ENCODE results near the gene ARMC10. TPM values are rescaled to one million over a fixed set of nuclear protein-coding genes. Genes with fewer than 3 reads are reported as not detected.
"Not testable (repeated sequence)": the region's sequence is repeated elsewhere in the genome, so short reads cannot be mapped to it uniquely, and the experiment has no call there.

Gene ARMC10
- total RNA-seq (2014; rRNA removed; shearing (Covaris generic)): 75.2 and 96.0 TPM in 2 replicates

DNA sequence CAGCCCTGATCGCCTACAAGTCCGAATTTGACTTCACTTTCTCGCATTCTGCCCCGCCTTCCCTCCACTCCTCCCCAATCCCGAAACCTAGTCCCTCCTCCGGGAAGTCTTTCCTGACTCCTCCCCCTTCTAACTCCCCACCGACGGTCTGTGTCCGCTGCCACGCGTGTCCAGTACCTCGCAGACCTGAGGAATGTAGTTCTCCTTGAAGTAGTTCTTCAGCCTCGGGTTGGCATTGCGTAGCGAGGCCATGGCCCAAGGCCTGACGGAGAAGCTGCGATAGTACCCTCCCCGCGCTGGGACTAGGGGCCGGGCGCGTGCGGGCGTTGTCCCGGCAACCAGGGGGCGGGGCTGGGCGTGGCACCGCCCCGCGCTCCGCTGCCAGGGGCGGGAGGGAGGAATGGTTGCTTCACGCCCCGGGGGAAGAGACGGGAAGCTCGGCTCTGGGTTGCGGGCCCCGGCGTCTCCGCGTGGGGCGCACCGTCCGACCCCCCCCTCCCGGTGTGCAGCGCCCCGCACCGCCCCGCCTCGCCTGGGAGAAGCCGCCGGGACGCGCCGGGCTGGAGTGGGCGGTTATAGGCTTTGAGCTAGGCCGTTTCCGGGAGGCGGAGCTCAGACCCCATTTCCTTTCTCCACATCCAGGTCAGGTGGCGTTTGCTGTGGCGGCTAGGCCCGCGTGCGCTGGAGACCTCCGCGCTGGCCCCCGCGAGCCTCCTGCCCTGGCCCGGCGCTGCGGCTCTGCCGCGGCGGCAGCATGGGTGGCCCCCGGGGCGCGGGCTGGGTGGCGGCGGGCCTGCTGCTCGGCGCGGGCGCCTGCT is at the start of gene ARMC10, which contains the start of gene FBXL13:
Gene ARMC10 (plus strand): TSS at position 622 of the 818 bp plus-strand sequence. CDS start 133 bp downstream, at position 755.
Gene FBXL13 (minus strand): TSS at position 278 of the 818 bp plus-strand sequence.
- DNase-seq (ENCODE audit: low read depth): peak; percentile 98

DNA sequence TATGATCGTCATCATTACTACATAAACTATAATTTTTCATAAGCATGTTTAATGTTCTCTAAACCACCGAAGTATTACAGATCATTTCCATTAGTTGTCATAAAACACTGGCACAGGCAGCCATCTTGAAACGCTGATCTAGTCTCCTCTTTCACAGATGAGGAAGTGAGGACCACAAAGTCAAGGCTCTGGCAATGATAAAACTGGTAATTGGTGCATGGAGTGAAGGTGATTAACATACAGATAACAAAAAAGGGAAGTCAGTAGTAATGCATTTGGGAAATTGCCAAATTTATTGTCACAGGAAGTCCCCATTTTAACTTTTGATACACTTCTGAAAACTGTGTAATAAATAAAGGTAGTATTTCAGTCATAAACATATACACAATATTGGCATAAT is 49.6 kb upstream of the ARMC10 start:
- no peak for DNase-seq (ENCODE audit: low read depth)

DNA sequence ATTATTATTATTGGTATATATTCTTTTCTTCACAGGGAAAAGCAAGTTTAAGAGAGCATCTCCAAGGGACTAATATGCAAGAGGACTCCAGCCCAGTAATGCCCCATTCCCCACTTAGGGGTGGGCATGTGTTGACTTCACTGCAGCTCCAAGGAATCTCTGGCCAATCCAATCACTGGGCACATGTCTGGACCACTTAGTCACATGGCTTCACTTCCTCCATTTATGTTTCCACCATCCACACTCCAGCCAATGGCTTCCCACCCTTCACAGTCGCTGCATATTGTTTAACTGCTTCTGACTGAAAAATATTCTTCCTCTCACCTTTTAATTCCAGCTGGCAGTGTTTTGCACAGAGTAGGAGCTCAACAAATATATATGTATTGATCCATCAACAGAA is 43.9 kb upstream of the ARMC10 start:
- no peak for DNase-seq (ENCODE audit: low read depth)

DNA sequence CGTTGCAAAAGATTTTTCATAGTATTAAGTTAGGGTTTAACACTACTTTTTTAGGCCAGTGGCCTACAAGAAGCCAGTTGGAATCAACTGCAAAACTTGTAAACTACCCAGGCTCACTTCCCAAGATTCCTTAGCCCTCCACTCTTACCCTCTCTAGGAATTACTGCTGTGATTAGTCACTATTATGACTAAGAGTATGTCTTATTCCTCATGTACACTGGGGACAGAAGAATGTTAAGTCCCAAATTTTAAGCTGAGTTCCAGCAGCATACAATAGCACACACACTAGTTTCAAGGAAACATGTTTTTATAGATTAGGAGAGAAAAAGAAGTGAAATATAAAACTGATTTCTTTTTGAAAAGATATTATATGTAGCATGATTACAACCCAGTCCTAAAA is 43.2 kb upstream of the ARMC10 start:
- no peak for DNase-seq (ENCODE audit: low read depth)

DNA sequence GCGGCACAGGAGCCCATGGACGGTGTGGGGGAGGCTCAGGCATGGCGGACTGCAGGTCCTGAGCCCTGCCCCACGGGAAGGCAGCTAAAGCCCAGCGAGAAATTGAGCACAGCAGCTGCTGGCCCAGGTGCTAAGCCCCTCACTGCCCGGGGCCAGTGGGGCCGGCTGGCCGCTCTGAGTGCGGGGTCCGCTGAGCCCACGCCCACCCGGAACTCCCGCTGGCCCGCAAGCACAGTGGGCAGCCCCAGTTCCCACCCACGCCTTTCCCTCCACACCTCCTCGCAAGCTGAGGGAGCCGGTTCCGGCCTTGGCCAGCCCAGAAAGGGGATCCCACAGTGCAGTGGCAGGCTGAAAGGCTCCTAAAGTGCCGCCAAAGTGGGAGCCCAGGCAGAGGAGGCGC is 40.6 kb upstream of the ARMC10 start:
- not testable (repeated sequence) for DNase-seq (ENCODE audit: low read depth)

DNA sequence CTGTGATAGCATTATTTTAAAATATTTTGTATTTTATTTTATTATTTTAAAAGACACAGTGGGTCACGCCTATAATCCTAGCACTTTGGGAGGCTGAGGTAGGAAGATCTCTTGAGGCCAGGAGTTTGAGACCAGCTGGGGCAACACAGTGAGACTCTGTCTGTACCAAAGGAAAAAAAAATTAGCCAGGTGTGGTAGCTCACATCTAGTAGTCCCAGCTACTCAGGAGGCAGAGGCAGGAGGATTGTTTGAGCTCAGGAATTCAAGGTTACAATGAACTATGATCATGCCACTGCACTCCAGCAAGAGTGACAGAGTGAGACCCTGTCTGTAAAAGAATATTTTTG is 37.5 kb upstream of the ARMC10 start:
- no peak for DNase-seq (ENCODE audit: low read depth)

DNA sequence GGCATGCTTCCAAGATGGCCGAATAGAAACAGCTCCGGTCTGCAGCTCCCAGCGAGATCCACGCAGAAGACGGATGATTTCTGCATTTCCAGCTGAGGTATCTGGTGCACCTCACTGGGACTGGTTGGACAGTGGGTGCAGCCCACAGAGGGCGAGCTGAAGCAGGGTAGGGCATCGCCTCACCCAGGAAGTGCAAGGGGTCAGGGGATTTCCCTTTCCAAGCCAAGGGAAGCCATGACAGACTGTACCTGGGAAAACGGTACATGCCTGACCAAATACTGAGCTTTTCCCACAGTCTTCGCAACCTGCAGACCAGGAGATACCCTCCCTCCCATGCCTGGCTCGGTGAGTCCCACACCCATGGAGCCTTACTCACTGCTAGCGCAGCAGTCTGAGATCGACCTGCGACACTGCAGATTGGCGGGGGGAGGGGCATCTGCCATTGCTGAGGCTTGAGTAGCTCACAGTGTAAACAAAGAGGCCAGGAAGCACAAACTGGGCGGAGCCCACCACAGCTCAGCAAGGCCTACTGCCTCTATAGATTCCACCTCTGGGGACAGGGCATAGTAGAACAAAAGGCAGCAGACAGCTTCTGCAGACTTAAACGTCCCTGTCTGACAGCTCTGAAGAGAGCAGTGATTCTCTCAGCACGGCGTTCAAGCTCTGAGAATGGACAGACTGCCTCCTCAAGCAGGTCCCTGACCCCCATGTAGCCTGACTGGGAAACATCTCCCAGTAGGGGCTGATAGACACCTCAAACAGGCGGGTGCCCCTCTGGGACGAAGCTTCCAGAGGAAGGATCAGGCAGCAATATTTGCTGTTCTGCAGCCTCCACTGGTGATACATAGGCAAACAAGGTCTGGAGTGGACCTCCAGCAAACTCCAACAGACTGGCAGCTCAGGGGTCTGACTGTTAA is 36.9 kb upstream of the ARMC10 start:
- DNase-seq (ENCODE audit: low read depth): peak; percentile 25

DNA sequence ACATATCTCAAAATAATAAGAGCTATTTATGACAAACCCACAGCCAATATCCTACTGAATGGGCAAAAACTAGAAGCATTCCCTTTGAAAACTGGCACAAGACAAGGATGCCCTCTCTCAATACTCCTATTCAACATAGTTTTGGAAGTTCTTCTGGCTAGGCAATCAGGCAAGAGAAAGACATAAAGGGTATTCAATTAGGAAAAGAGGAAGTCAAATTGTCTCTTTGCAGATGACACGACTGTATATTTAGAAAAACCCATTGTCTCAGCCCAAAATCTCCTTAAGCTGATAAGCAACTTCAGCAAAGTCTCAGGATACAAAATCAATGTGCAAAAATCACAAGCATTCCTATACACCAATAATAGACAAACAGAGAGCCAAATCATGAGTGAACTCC is 33.1 kb upstream of the ARMC10 start:
- DNase-seq (ENCODE audit: low read depth): not testable (repeated sequence)

DNA sequence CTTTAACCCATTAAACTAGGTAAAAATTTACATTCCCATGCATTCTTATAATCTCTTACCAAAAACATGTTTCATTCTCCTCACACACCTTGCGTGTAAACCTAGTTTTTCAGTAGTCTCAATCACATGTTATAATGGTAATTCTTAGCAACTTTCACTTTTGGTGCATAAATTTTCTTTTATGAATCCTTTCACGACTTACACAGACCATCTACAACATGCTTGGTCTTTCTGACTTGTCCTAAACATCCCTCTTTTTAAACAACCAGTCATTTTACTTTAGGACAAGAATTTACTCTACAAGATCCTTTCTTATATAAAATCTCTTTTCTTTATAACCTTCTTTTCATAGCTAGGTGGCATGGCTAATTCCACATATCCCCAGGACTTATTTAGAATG is 26.1 kb upstream of the ARMC10 start:
- no peak for DNase-seq (ENCODE audit: low read depth)

DNA sequence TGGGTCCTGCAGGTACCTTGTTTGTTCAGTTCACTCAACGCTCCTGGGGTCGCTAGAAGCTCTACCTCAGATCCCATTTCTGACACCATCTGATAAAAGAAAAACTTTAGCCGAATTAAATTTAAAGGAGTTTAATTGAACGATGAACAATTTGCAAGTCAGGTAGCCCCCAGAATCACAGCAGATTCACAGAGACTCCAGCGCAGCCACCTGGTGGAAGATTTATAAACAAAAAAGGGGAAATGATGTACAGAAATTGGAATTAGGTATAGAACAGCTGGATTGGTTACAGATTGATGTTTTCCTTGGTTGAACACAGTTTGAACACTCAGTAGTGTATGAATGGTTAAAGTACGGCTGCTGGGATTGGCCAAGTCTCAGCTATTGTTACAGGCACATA is 23.4 kb upstream of the ARMC10 start:
- DNase-seq (ENCODE audit: low read depth): no peak

DNA sequence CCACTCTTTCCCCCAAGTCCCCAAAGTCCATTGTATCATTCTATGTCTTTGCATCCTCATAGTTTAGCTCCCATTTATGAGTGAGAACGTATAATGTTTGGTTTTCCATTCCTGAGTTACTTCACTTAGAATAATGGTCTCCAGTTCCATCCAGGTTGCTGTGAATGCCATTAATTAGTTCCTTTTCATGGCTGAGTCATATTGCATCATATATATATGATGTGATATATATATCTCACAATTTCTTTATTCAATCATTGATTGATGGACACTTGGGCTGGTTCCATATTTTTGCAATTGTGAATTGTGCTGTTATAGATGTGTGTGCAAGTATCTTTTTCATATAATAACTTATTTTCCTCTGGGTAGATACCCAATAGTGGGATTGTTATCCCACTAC is 18.9 kb upstream of the ARMC10 start:
- not testable (repeated sequence) for DNase-seq (ENCODE audit: low read depth)

DNA sequence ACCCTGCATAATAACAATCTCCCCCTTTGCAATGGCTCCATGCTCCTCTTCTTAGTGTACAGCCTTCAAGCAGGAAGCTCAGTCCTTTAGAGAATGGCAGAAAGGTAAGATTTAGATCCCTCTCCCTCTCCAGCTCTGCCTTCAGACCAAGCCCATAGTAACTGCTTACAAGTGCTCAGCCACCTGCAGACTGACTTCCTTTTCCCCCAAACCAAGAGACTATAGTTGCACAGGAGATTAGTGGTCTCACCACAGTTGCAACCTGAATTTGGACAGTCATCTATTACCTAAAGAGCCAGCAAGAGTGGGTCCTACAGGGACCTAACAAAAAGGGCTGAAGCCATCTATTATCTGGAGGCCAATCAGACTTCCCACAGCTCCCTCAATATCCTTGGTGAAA is 16.8 kb upstream of the ARMC10 start:
- DNase-seq (ENCODE audit: low read depth): no peak

DNA sequence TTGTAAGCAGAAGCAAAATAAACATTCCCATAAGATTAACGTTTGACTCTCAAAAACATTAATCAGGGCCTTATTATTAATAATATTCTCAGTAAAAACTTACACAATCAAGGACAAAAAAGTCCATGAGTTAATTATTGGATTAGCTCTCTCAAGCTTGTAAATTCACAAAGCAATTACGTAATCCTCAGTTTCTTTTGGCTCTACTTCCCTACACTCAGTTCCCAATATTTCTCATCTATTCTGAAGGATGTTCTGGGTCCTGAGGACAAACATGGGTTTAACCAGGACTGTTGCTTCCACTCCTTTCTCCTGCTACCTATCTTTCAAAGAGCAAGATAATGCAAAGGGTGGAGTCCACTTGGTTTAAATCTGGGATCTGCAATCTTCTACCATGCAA is 15.5 kb upstream of the ARMC10 start:
- no peak for DNase-seq (ENCODE audit: low read depth)

DNA sequence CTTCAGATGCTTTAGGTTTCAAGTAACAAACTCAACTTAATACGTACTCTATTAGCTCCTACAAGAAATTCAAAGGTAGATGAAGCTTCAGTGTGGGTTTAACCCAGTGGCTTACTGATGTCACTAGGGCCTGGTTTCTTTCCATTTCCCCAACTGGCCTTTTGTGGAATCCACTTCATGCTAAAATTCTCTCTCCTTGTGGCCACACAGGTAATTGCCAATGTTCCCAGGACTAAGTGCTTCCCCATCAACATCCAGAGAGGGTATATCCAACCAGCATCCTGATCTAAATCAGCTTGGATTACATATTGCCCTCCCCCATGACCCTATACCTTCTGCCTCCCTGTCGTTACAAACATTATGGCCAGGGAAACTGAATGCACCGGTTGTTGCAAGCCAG is 11.0 kb upstream of the ARMC10 start:
- DNase-seq (ENCODE audit: low read depth): no peak

DNA sequence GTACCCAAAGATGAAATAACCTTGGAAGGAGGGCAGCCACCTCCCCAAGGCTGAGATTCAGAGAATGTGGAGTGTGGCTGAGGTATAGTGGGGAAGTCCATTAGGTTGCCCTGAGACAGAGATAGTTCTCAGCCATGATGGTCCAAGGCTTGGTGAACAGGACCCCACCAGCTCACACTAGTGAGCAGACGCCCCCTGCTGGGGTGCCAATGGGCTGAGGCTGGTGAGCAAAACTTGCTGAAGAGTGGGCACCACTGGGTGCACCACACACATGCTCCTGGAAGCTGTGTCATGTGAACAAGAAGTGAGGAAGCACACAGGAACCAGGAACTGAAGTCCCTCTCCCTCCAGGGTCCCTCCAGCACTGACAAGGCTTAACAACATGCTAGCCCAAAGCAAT is 9.3 kb upstream of the ARMC10 start:
- DNase-seq (ENCODE audit: low read depth): peak; percentile 79

DNA sequence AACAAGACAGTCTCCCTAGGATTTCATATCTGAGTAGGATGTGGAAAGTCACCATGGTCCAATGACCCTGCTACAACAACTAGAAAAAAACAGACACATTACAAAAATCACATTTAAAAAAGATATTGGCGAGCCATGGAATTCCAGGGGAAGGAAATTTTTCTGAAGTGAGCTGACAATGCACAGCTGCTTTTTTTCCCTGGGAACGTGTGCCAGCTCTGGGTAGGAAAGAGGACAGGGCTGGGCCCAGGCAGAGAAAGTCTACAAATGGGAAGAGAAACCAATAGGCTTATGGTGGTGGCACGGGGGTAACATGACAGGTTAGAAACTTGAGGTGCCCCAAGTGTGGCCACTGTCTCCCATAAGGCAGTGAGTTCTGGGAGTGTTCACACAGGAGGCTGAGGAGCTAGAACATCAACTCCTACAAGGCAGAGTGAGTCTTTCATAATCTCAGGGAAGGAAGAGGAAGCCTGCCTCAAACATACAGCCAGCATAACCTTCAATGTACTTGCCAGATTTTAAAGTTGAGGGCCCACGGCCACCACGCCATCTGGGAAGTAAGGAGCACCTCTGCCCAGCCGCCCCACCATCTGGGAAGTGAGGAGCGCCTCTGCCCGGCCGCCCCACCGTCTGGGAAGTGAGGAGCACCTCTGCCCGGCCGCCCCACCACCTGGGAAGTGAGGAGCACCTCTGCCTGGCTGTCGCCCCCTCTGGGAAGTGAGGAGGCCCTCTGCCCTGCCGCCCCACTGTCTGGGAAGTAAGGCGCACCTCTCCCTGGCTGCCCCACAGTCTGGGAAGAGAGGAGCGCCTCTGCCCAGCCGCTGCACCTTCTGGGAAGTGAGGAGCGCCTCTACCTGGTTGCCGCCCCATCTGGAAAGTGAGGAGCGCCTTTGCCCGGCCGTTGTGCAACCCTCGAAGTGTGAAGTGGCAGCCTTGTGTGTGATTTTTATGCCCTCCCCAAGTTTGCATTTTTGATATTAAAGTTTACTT is 6.2 kb upstream of the ARMC10 start:
- DNase-seq (ENCODE audit: low read depth): no peak

DNA sequence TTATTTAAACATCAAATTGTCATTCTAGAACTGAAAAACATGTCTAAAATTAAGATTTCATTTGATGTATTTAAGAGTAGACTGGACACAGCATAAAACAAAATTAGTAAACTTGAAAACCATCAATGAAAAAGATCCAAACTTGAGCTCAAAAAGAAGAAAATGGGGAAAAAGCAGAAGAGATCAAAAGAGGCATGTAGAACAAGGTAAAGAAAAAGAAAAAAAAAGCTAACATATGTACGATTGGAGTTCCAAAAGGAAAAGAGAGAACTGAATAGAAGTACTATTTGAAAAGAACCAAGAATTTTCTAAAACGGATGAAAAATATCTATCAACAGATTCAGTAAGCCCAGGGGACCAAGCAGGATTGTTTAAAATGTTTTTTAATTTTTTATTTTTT is 3.9 kb upstream of the ARMC10 start:
- no peak for DNase-seq (ENCODE audit: low read depth)

DNA sequence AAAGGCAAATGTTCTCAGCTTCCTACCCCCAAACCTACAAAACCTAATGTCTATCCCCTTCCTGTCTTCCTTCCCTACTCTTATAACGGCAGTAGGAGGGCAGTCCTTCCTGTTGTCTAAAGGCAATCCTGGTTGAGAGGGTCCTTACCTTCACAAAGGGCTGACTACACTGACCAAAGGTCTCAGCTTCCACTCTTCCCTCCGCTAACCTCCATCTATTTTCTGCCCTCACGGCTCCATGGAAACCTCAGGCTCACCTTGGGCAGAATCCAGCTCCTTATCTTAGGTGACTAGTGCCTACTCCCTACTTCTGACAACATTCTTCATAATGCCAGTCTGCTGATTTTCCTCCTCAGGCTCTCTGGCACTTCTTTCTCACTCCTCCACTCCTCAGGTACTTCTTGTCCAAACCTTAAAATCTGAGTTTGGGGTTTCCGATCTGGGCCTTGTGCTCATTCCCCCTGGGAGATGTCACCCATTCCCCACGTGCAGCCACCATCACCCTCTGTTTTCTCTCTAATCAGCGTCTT is 886 bp upstream of the ARMC10 start:
- DNase-seq (ENCODE audit: low read depth): peak; percentile 53

DNA sequence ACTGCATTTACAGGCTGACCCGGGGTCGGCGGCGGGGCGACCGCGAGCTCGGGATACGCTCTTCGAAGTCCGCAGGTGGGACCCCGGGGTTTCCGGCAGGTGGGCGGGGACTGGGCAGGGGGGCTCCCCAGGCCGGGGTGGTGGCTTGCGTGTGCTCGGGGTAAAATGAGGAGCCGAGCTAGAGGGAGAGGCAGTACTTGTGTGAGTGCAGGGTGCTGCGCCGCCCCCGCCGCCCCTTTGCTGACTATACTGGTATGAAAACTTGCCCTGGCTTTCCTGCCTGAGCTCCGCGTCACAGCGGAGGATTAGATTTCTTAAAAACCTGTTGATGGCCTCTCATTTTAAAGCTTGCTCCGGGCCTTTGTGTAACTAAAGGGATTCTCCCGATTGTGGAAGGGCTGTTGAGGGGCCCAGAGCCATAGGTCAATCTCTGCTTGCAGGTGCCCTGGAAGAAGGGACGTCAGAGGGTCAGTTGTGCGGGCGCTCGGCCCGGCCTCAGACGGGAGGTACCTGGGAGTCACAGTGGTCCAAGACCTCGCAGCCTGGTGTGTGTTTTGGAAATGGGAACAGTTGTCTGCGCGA is 488 bp downstream of the ARMC10 start:
- DNase-seq (ENCODE audit: low read depth): peak; percentile 80

DNA sequence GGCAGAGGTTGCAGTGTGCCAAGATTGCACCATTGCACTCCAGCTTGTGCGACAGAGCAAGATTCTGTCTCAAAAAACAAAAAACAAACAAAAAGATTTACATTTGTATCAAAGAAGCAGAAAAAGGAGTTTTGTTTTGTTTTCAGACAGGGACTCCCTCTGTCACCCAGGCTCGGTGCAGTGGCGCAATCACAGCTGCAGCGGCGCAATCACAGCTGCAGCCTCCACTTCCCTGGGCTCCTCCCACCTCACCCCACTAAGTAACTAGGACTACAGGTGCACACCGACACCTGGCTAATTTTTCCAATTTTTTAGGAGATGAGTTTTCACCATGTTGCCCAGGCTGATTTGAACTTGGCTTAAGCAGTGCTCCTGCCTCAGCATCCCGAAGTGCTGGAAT is 1.8 kb downstream of the ARMC10 start:
- DNase-seq (ENCODE audit: low read depth): no peak

DNA sequence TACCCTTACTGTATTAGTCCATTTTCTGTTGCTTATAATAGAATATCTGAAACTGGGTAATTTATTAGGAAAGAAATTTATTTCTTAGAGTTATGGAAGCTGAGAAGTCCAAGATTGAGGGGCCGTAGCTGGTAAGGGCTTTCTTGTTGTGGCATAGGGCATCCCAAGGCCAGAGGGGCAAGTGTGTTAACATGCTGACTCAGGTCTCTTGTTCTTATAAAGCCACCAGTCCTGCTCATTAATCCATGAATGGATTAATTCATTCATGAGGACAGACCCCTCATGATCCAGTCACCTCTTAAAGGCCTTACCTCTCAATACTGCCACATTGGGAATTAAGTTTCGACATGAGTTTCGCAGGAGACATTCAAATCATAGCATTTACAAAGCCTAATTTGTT is 2.4 kb downstream of the ARMC10 start:
- no peak for DNase-seq (ENCODE audit: low read depth)
